AG04449 (cell line): ENCODE results near the gene AHI1.

Experiments used
- CTCF ChIA-PET: fragments of 350-600 bp; formaldehyde crosslinking; extraction: SDS; loops from one replicate; lab custom pipeline; 2021; ENCODE audit warnings: antibody characterized with exemption; lab: Yijun Ruan, JAX
- POLR2A ChIA-PET: fragments of 400-600, 350-600 bp; formaldehyde crosslinking; extraction: SDS; loops from one replicate; lab custom pipeline; 2020; ENCODE audit warnings: antibody characterized with exemption, inconsistent platforms; lab: Yijun Ruan, JAX
- DNase-seq: peaks from one replicate; pipeline ENCODE4 v3.0.0-alpha.2; 2010; ENCODE audit warnings: low read depth, low spot score
- H3K4me3 ChIP-seq: 2 replicates; pipeline ENCODE4 v1.5.1; 2011; ENCODE audit warnings: low read depth, mild to moderate bottlenecking, control low read depth, low read length
- CTCF ChIP-seq: IDR thresholded peaks from one replicate; pipeline ENCODE4 v1.5.1; 2011; ENCODE audit warnings: mild to moderate bottlenecking, moderate library complexity, low read length, control low read depth, inconsistent platforms; ENCODE audit not compliant: insufficient read depth; ENCODE audit errors: missing control alignments

The AHI1 gene

GRCh38 chr6:135301304-135301703 lies 196.2 kb downstream of the AHI1 start:
- ChIA-PET POLR2A (no interaction called here), CTCF (no interaction called here)
- TF ChIP-seq CTCF, result no peak
- no peak for DNase-seq
- H3K4me3 ChIP-seq, result no peak overlapping the region

- no peak for TF ChIP-seq CTCF
- ChIA-PET POLR2A (no interaction called here), CTCF (no interaction called here)
- DNase-seq, result no peak
- H3K4me3 ChIP-seq, result no peak overlapping the region
Measured at GRCh38 chr6:135300576-135300975, 197.0 kb downstream of the AHI1 start.

GRCh38 chr6:135299256-135299655 lies 198.3 kb downstream of the AHI1 start:
- CTCF ChIA-PET, result no interaction called here
- TF ChIP-seq CTCF, result no peak
- POLR2A ChIA-PET, result no interaction called here
- no peak overlapping the region for H3K4me3 ChIP-seq
- DNase-seq, result peak; percentile 33

GRCh38 chr6:135298455-135298854 lies 199.1 kb downstream of the AHI1 start:
- no peak overlapping the region for H3K4me3 ChIP-seq
- ChIA-PET POLR2A (no interaction called here), CTCF (no interaction called here)

GRCh38 chr6:135296715-135297114 lies 200.8 kb downstream of the AHI1 start:
- TF ChIP-seq CTCF, result no peak
- H3K4me3 ChIP-seq, result no peak overlapping the region
- POLR2A ChIA-PET, result interaction anchor here (0.5 kb wide), 1 partner anchor 93 kb away, joined by 4 read pairs; no protein-coding TSS in a partner anchor
- CTCF ChIA-PET, result no interaction called here
- DNase-seq, result no peak

More at GRCh38 chr6:135298455-135298854, 199.1 kb downstream of the AHI1 start:
- no peak for TF ChIP-seq CTCF
- no peak for DNase-seq

GRCh38 chr6:135295085-135295484 lies 202.5 kb downstream of the AHI1 start:
- TF ChIP-seq CTCF, result no peak
- no peak for DNase-seq
- ChIA-PET CTCF (no interaction called here), POLR2A (no interaction called here)
- no peak overlapping the region for H3K4me3 ChIP-seq
